Keratinocyte (primary cell): ENCODE data around the gene PHACTR1. TPM values are rescaled to one million over a fixed set of nuclear protein-coding genes. Genes with fewer than 3 reads are reported as not detected.

Source experiments
- DNase-seq: peaks from one replicate; pipeline ENCODE4 v3.0.0-alpha.2; 2011; ENCODE audit warnings: low read depth, missing footprints, low spot score
- FAIRE-seq: peaks from 2 replicates; lab custom pipeline; 2011; peaks lifted over from hg19 to GRCh38; lab: Jason Lieb, UNC
- H2AFZ ChIP-seq: 2 replicates; pipeline ENCODE4 v1.6.0; 2012; ENCODE audit warnings: low read length, control low read depth, inconsistent platforms; ENCODE audit not compliant: control insufficient read depth
- H3K27ac ChIP-seq: 2 replicates; pipeline ENCODE4 v1.5.1; 2011; ENCODE audit warnings: low read length; ENCODE audit not compliant: control insufficient read depth, insufficient read depth
- H3K27me3 ChIP-seq: 3 replicates; pipeline ENCODE4 v1.6.0; 2011; ENCODE audit warnings: low read length; ENCODE audit not compliant: control insufficient read depth, insufficient read depth; ENCODE audit errors: extremely low read depth
- H3K36me3 ChIP-seq, 2 experiments: 2 replicates in 1 of 2; 3 replicates in 1 of 2; pipeline ENCODE4 v1.5.1; 2011; ENCODE audit warnings: low read length in 2 of 2, mild to moderate bottlenecking in 1 of 2; ENCODE audit not compliant: control insufficient read depth in 2 of 2, insufficient read depth in 2 of 2; ENCODE audit errors: extremely low read depth in 1 of 2
- H3K4me1 ChIP-seq: 3 replicates; pipeline ENCODE4 v1.5.1; 2011; ENCODE audit warnings: low read length; ENCODE audit not compliant: control insufficient read depth, insufficient read depth; ENCODE audit errors: extremely low read depth
- H3K4me2 ChIP-seq: 3 replicates; pipeline ENCODE4 v1.6.0; 2011; ENCODE audit warnings: low read depth, low read length; ENCODE audit not compliant: control insufficient read depth, insufficient read depth; ENCODE audit errors: extremely low read depth
- H3K4me3 ChIP-seq, 3 experiments: fragments of 200-600 bp in 1 of 3; sonication (generic) in 1 of 3; 2 replicates in 2 of 3; 3 replicates in 1 of 3; pipeline ENCODE4 v1.5.1; 2011 to 2016; ENCODE audit warnings: low read length in 3 of 3, mild to moderate bottlenecking in 3 of 3, control low read depth in 2 of 3, inconsistent platforms in 1 of 3, low read depth in 1 of 3, mixed read lengths in 1 of 3, mixed run types in 1 of 3, moderate library complexity in 1 of 3; ENCODE audit not compliant: control insufficient read depth in 2 of 3, insufficient read depth in 2 of 3; ENCODE audit errors: extremely low read depth in 1 of 3
- H3K79me2 ChIP-seq: 2 replicates; pipeline ENCODE4 v1.6.0; 2012; ENCODE audit warnings: low read length; ENCODE audit not compliant: control insufficient read depth, insufficient read depth
- H3K9ac ChIP-seq: 3 replicates; pipeline ENCODE4 v1.6.0; 2011; ENCODE audit warnings: low read length; ENCODE audit not compliant: control insufficient read depth, insufficient read depth; ENCODE audit errors: extremely low read depth
- H3K9me1 ChIP-seq: 3 replicates; pipeline ENCODE4 v1.6.0; 2011; ENCODE audit warnings: low read length; ENCODE audit not compliant: control insufficient read depth, insufficient read depth; ENCODE audit errors: extremely low read depth
- H3K9me3 ChIP-seq: 2 replicates; pipeline ENCODE4 v1.5.1; 2012; ENCODE audit warnings: low read depth, low read length; ENCODE audit not compliant: control insufficient read depth
- H4K20me1 ChIP-seq: 3 replicates; pipeline ENCODE4 v1.6.0; 2011; ENCODE audit warnings: low read length; ENCODE audit not compliant: control insufficient read depth, insufficient read depth; ENCODE audit errors: extremely low read depth
- CTCF ChIP-seq, 3 experiments: IDR thresholded peaks in 1 of 3; conservative IDR thresholded peaks in 1 of 3; optimal IDR thresholded peaks in 1 of 3; 2 replicates in 2 of 3; 3 replicates in 1 of 3; pipeline versions ENCODE3 to v1.5.1; 2011; ENCODE audit warnings: low read length in 3 of 3, mild to moderate bottlenecking in 3 of 3, moderate library complexity in 2 of 3, control low read depth in 1 of 3, inconsistent platforms in 1 of 3; ENCODE audit not compliant: insufficient read depth in 2 of 3; ENCODE audit errors: extremely low read depth in 1 of 3
- EZH2 ChIP-seq: IDR thresholded peaks from one replicate; pipeline ENCODE4 v1.6.1; 2012; ENCODE audit warnings: inconsistent platforms, mild to moderate bottlenecking, low read length, moderate library complexity
- dilution Hi-C: fragments of 300-500 bp; cut with MboI; formaldehyde crosslinking; loops from one replicate; pipeline ENCODE4 v1.7.0; 2020; ENCODE audit warnings: low sequenced_read_pairs; ENCODE audit not compliant: extremely low pct_ligation_motif_present
- polyA plus RNA-seq, 5 experiments: library from polyadenylated mRNA; depleted of rRNA in 3 of 5; stranded (reverse) in 3 of 5; stranded (forward) in 1 of 5; unstranded in 1 of 5; fragments of >200 nt; gene quantifications; 1 replicate in 1 of 5; 2 replicates in 3 of 5; 3 replicates in 1 of 5; pipeline versions ENCODE4 v1.2.1 to v1.2.3, GENCODE V29; 2011 to 2012; ENCODE audit warnings: missing spikeins in 2 of 5, low read depth in 1 of 5, low replicate concordance in 1 of 5

The PHACTR1 gene
- polyA plus RNA-seq, 1 donor (not counting 4 experiments of a cell fraction or from before 2014, with no cell fraction given) = 0.22 TPM

GRCh38 chr6:13189710-13190109 lies 473.1 kb downstream of the PHACTR1 start:
- no peak overlapping the region for H2AFZ ChIP-seq
- no peak for TF ChIP-seq CTCF (optimal IDR thresholded peaks at IDR 0.05 in 1 of 3, IDR thresholded peaks at IDR 0.05 in 1 of 3, conservative IDR thresholded peaks at IDR 0.05 in 1 of 3; ENCODE audit: extremely low read depth in 1 of 3, insufficient read depth in 2 of 3, low read length in 3 of 3)
- TF ChIP-seq EZH2 = no peak
- H3K27me3 ChIP-seq = peaks cover 3% of the 10 kb centered on the region
- H3K36me3 ChIP-seq = no peaks in the 10 kb centered on the region
- no peak overlapping the region for H3K4me3 ChIP-seq
- no peak overlapping the region for H3K27ac ChIP-seq
- no peaks in the 10 kb centered on the region for H3K9me3 ChIP-seq
- DNase-seq = no peak
- H3K4me2 ChIP-seq = no peak overlapping the region
- no peak overlapping the region for H3K9ac ChIP-seq
- H3K9me1 ChIP-seq = no peaks in the 10 kb centered on the region
- dilution Hi-C loops = no loop called here
- no peaks in the 10 kb centered on the region for H3K79me2 ChIP-seq
- FAIRE-seq = no peak
- H4K20me1 ChIP-seq = no peaks in the 10 kb centered on the region
- no peaks in the 10 kb centered on the region for H3K4me1 ChIP-seq

- no peaks in the 10 kb centered on the region for H3K9me1 ChIP-seq
- no peak for DNase-seq
- no peak overlapping the region for H3K4me2 ChIP-seq
- H3K9me3 ChIP-seq = no peaks in the 10 kb centered on the region
- H3K27me3 ChIP-seq = no peaks in the 10 kb centered on the region
- no peak overlapping the region for H3K4me3 ChIP-seq
- no peaks in the 10 kb centered on the region for H3K36me3 ChIP-seq
- no peak for FAIRE-seq
- H3K4me1 ChIP-seq = no peaks in the 10 kb centered on the region
- no peak overlapping the region for H2AFZ ChIP-seq
- no peak for TF ChIP-seq EZH2
- TF ChIP-seq CTCF (optimal IDR thresholded peaks at IDR 0.05 in 1 of 3, IDR thresholded peaks at IDR 0.05 in 1 of 3, conservative IDR thresholded peaks at IDR 0.05 in 1 of 3; ENCODE audit: extremely low read depth in 1 of 3, insufficient read depth in 2 of 3, low read length in 3 of 3) = no peak
- no peak overlapping the region for H3K9ac ChIP-seq
- H3K79me2 ChIP-seq = no peaks in the 10 kb centered on the region
- no peak overlapping the region for H3K27ac ChIP-seq
- dilution Hi-C loops = no loop called here
- no peaks in the 10 kb centered on the region for H4K20me1 ChIP-seq
Observed at GRCh38 chr6:13190376-13190775, 473.8 kb downstream of the PHACTR1 start.
